Measurements from ENCODE around the gene SOWAHA.
"Not testable (repeated sequence)": the region's sequence is repeated elsewhere in the genome, so short reads cannot be mapped to it uniquely, and the experiment has no call there.

The SOWAHA gene

GRCh38 chr5:132778129-132778528 is 35.0 kb upstream of the SOWAHA start:
- no peak for DNase-seq

DNA sequence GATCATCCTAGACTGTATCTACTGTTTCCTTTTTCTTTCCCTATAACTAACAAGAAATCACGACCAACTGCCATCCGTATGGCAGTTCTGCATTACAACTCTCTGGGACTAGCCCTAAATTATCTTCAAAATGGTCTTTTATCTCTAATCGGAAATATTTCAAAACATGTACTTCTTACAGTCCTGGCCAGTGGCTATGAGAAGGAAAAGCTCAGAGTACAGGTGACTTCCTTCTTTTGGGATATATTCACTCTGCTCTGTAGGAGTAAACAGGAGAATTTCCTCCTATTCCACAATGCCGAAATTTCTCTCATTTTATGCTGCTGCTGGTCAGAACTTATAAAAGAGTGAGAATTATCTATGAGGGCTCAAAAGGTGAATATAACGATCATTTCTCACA is 34.2 kb upstream of the SOWAHA start:
- DNase-seq, result no peak

DNA sequence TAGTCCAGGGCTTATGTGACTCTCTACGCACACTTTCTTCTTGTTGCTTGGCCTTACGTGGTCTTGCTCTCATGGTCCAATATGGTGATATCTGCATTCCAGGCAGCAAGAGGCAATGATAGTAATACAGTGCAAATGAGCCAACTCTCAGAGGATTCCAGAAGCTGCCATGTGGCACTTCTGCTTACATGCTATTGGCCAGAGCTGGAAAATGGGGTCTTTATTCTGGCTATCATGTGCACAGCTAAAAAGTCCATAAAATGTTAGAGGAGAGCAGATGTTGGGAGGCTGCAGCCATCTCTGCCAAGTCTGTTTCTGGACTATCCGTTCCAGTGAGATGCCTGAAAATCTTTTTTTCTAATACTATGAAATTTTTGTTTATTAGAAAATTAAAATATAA is 33.1 kb upstream of the SOWAHA start:
- no peak for DNase-seq

DNA sequence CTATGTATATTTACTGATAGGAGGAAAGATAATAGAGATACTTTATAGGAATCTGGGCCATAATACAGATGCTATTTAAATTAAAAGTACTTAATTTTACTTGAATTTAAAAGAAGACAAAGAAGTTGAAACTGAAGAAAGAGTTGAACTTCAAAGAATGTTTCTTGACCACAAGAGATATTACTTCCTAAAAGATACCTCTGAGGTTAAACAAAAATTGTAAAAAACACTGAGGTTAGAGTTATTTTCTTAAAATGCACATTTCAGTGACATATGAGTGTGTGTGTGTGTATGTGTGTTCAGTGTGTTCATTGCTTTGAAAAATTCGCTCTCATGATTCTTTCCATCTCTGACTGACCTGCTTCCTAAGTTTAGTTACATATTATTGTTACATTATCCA is 32.5 kb upstream of the SOWAHA start:
- no peak for DNase-seq

DNA sequence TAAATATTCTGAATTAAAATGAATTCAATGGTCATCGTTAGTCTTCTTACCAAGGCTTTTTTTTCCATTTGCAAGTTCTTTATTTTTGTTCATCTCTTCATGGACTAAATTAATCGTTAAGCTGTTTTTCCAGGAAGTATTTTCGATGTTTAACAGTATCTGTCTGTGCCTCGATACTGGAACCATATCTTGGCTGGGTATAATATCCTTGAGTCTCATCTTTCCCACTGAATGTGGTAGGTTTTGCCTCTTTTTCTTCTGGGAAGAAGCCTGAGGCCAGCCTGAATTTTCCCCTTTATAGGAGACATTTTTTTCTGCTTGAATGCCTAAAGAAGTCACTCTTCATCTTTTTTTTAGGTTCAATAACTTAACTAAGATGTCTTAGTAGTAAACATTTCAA is 32.1 kb upstream of the SOWAHA start:
- DNase-seq, result no peak

- no peak for DNase-seq
These were observed 31.0 kb upstream of the SOWAHA start for GRCh38 chr5:132782101-132782500.

- no peak for DNase-seq
These were observed 27.7 kb upstream of the SOWAHA start for GRCh38 chr5:132785365-132785764.

DNA sequence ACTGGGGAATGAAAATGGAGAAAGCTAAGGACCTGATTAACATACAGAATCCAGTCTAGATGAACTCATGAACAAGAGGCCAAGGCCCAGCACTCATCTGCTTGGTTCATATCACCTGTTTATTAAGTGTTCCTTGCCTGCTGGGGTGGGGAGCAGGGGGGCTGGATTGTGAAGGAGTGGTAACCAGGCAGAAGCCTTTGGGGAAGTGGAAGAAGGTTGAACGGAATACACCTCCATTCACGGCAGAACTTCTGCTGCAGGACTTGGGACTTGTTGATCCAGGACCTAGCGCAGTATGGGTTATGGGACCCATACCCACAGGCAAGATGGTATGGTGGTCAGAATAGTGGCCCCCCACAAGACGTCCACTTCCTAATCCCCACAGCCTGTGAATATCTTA is 27.2 kb upstream of the SOWAHA start:
- DNase-seq, result no peak

GRCh38 chr5:132787076-132787475 is 26.0 kb upstream of the SOWAHA start:
- DNase-seq, result no peak

DNA sequence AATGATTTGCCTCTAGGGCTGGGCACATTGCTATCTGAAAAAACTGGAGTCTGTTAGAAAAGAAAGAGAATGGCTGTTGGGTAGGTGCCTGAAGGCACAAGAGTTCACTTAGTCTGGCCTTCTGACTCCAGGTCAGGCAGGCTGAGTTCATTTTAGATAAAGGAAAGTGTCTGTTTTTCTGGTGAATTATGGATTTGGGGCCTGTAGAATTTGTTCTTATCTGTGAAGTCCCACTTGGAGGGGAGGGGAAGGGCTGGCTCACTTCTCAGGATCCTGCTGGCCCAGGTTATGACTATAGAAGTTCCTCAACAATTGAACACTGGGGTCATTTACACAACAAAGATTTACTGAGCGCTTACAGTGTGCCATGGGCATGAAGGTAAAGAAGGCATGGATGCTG is 24.6 kb upstream of the SOWAHA start:
- DNase-seq, result no peak

GRCh38 chr5:132788990-132789886 is 23.9 kb upstream of the SOWAHA start:
- no peak for DNase-seq

- no peak for DNase-seq
These were observed 22.8 kb upstream of the SOWAHA start for GRCh38 chr5:132790201-132790865.

DNA sequence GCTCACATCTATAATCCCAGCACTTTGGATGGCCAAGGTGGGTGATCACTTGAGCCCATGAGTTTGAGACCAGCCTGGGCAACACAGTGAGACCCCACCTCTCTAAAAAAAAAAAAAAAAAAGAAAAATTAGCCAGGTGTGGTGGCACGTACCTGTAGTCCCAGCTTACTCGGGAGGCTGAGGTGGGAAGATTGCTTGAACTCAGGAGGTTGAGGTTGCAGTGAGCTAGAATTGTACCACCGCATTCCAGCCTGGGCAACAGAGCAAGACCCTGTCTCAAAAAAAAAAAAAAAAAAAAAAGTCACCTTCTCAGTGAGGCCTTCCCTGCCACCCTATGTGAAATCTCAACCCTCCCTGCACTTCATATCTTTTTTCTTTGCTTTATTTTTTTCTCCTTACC is 22.1 kb upstream of the SOWAHA start:
- DNase-seq, result no peak

DNA sequence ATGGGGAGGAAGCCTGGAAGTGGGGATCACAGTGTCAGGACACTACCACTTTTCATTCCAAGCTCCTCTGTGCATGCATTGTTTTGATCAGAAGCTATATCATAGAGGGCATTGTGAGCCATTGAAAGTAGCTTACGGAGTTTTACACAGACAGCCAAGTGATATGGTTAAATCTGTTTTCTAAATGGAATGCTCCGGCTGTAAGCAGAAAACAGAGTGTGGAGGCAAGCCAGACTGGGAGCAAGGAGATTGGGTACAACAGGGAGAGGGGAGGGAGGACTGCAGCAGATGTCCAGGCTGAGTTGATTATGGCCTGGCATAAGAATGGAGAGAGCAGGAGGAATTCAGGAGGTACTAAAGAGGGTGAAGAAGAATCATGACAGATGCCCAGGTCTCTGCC is 15.5 kb upstream of the SOWAHA start:
- no peak for DNase-seq

GRCh38 chr5:132799392-132799791 is 13.7 kb upstream of the SOWAHA start:
- no peak for DNase-seq

DNA sequence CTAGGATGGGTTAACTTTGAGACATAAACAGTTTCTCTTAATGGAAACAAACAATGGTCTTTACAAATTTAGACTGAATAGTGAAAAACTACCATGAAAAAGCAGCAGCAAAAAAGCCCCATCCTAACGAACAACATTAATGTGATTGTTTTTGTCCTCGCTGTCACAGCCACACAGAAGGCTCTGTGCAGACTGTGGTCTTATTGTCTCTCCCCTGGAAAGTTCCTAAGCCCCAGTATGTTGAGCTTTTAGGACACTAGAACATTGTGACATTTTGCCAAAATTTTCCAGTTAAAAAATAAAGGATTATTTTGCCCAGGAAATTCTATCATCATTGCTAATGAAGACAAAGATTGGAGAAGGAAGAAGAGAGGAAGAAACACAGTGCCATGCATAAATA is 12.6 kb upstream of the SOWAHA start:
- DNase-seq, result no peak

GRCh38 chr5:132802044-132802684 is 10.9 kb upstream of the SOWAHA start:
- no peak for DNase-seq

DNA sequence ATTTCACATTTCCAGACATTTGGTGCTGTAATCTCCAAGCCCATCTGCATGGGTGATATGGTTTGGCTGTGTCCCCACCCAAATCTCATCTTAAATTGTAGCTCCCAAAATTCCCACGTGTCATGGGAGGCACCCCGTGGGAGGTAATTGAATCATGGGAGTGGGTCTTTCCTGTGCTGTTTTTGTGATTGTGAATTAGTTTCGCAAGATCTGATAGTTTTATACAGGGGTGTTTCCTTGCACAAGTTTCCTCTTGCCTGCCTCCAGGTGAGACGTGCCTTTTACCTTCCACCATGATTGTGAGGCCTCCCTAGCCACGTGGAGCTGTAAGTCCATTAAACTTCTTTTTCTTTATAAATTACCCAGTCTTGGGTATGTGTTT is 10.4 kb upstream of the SOWAHA start:
- not testable (repeated sequence) for DNase-seq

DNA sequence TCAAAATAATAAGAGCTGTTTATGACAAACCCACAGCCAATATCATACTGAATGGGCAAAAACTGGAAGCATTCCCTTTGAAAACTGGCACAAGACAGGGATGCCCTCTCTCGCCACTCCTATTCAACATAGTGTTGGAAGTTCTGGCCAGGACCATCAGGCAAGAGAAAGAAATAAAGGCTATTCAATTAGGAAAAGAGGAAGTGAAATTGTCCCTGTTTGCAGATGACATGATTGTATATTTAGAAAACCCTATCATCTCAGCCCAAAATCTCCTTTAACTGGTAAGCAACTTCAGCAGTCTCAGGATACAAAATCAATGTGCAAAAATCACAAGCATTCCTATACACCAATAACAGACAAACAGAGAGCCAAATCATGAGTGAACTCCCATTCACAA is 8.9 kb upstream of the SOWAHA start:
- DNase-seq, result not testable (repeated sequence)

GRCh38 chr5:132805872-132806271 is 7.2 kb upstream of the SOWAHA start:
- DNase-seq, result not testable (repeated sequence)

- DNase-seq, result not testable (repeated sequence)
These were observed 6.3 kb upstream of the SOWAHA start for GRCh38 chr5:132806804-132807162.

GRCh38 chr5:132807163-132807838 is 5.8 kb upstream of the SOWAHA start:
- no peak for DNase-seq

DNA sequence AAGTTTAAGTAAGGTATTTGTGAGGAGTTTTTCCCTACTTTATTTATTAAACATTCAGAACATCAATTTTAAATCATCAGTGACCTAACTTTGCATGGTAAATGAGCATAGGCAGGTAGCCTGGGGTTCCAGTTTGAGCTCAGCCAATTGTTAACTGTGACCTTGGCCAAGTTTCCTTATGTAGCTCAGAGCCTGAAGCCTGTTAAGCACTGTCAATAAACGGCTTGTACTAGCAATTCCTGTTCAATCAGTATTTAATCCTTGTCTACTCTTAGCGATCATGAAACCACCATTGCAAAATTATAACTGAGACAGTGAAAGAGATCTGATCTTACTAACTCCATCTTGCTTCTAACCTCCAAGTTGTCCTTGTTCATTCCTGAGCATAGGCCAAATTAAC is 4.7 kb upstream of the SOWAHA start:
- DNase-seq, result no peak

- DNase-seq, result no peak
These were observed 4.2 kb upstream of the SOWAHA start for GRCh38 chr5:132808866-132809265.

All from NCI-H1694 (cell line).